AG04449 (cell line): ENCODE data around the gene ILRUN.
"Not testable (repeated sequence)": the region's sequence is repeated elsewhere in the genome, so short reads cannot be mapped to it uniquely, and the experiment has no call there.

Source experiments
- CTCF ChIA-PET: fragments of 350-600 bp; formaldehyde crosslinking; extraction: SDS; loops from one replicate; lab custom pipeline; 2021; ENCODE audit warnings: antibody characterized with exemption; lab: Yijun Ruan, JAX
- POLR2A ChIA-PET: fragments of 400-600, 350-600 bp; formaldehyde crosslinking; extraction: SDS; loops from one replicate; lab custom pipeline; 2020; ENCODE audit warnings: antibody characterized with exemption, inconsistent platforms; lab: Yijun Ruan, JAX
- DNase-seq: peaks from one replicate; pipeline ENCODE4 v3.0.0-alpha.2; 2010; ENCODE audit warnings: low read depth, low spot score
- H3K4me3 ChIP-seq: 2 replicates; pipeline ENCODE4 v1.5.1; 2011; ENCODE audit warnings: low read depth, mild to moderate bottlenecking, control low read depth, low read length
- TF ChIP-seq, protein P1 (sequence below): IDR thresholded peaks from one replicate; pipeline ENCODE4 v1.5.1; 2011; ENCODE audit warnings: mild to moderate bottlenecking, moderate library complexity, low read length, control low read depth, inconsistent platforms; ENCODE audit not compliant: insufficient read depth; ENCODE audit errors: missing control alignments

ILRUN gene

DNA sequence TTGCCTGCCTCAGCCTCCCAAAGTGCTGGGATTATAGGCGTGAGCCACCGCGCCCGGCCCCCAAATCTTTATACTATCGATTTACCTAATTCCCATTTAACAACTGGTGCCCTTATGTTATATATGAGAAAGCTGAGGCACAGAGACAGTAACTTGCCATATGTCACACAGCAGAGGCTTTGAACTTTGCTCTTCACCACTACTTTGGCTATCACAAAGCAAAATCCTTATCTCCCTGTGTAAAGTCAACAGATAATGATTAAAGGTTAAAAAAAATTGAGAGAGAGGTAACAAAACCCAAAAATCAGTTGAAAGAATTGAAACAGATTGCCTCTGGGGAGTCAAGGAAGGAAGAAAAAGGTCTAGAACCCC, 22.3 kb downstream of the ILRUN start:
- no peak for DNase-seq
- TF ChIP-seq, protein P1, sequence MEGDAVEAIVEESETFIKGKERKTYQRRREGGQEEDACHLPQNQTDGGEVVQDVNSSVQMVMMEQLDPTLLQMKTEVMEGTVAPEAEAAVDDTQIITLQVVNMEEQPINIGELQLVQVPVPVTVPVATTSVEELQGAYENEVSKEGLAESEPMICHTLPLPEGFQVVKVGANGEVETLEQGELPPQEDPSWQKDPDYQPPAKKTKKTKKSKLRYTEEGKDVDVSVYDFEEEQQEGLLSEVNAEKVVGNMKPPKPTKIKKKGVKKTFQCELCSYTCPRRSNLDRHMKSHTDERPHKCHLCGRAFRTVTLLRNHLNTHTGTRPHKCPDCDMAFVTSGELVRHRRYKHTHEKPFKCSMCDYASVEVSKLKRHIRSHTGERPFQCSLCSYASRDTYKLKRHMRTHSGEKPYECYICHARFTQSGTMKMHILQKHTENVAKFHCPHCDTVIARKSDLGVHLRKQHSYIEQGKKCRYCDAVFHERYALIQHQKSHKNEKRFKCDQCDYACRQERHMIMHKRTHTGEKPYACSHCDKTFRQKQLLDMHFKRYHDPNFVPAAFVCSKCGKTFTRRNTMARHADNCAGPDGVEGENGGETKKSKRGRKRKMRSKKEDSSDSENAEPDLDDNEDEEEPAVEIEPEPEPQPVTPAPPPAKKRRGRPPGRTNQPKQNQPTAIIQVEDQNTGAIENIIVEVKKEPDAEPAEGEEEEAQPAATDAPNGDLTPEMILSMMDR: no peak
- ChIA-PET POLR2A (no interaction called here), CTCF (no interaction called here)
- no peak overlapping the region for H3K4me3 ChIP-seq

DNA sequence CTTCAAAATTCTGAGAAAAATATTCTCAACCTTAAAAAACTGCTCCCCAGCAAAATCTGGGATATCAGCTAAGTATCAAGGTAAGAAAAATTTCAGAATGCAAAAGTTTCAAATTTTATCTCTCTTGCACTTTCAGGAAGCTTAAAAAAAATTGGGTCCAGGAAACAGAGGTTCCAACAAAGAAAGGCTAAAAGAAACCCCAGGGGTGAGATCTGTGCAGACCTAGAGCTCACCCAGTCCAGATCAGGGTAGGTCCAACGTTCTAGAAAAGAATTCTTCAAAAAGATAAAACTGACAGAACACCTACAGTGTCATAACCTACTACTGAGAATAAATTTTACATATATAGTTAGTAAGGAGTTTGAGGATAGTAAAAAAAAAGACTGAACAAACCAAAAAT, 23.5 kb downstream of the ILRUN start:
- no peak for DNase-seq
- CTCF ChIA-PET: interaction anchor here (0.9 to 1.2 kb wide), 2 partner anchors 20 to 510 kb away, joined by 3 read pairs; no protein-coding TSS in a partner anchor
- TF ChIP-seq, protein P1: no peak
- H3K4me3 ChIP-seq: no peak overlapping the region
- POLR2A ChIA-PET: interaction anchor here (1.1 kb wide), 1 partner anchor 20 kb away, joined by 3 read pairs; no protein-coding TSS in a partner anchor

DNA sequence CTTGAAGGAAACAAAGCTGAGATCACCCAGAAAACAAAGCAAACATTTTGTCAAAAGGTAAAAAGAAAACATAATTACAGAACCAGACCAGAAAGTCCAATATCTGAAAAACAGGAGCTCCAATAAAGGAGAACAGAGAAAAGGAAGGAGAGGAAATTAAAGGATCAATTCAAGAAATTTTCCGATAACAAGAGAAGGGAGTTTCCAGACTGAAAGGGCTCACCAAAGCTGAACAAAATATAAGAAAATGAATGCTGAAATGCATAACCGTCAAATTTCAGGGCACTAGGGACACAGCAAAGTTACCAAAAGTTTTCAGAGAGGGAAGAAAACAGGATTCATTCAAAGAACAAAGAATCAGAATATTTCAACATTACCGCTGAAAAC, 23.9 kb downstream of the ILRUN start:
- TF ChIP-seq, protein P1: no peak
- no peak for DNase-seq
- H3K4me3 ChIP-seq: no peak overlapping the region
- POLR2A ChIA-PET: no interaction called here
- CTCF ChIA-PET: interaction anchor here (0.9 to 1.2 kb wide), 2 partner anchors 21 to 509 kb away, joined by 3 read pairs; no protein-coding TSS in a partner anchor

DNA sequence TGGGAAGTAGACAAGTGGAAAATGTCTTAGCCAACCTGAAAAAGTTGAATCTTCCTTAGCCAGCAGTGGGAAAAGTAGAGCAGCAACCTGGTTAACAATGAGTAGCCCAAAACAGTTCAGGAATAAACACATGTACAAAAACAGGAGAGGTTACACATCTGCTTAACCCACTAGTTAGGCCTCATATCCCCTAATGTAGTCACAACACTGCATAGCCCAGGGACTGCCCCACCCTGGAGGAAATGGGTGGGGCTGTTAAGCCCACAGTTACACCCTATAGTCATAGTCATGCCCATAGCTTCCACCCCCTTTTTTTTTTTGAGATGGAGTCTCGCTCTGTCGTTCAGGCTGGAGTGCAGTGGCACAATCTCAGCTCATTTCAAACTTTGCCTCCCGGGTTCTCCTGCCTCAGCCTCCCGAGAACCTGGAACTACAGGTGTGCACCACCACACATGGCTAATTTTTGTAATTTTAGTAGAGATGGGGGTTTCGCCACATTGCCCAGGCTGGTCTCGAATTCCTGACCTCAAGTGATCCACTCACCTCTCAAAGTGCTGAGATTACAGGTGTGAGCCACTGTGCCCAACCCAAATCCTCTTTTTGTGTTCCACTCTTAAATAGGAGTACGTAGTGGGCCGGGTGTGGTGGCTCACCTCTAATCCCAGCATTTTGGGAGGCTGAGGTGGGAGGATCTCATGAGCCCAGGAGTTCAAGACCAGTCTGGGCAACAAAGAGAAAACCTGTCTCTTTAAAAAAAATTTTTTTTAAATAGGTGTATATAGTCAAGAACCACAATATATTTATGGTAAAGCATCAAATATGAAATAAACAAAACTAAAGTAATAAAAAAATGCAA, 24.5 kb downstream of the ILRUN start:
- ChIA-PET CTCF (interaction anchor here (1.2 kb wide), 1 partner anchor 509 kb away, joined by 3 read pairs; no protein-coding TSS in a partner anchor), POLR2A (no interaction called here)
- DNase-seq: no peak
- TF ChIP-seq, protein P1: no peak
- H3K4me3 ChIP-seq: no peak overlapping the region

DNA sequence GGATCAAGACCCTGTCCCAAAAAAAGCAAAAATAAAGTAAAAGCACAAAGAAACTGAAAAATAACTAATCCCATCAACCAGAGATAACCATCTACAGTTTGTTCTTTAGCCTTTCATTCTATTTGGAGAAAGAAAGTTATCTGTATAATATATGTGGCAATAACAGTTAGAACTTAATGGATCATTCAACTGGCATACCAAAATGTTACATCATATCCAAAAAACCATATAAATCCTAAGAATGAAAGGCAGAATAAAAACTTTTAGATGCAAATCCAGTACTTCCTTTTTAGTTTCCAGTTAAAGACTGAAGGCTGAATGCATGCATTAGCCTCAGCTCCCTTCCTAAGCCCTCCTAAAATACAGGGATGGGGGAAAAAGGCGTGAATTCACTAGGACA, 25.2 kb downstream of the ILRUN start:
- DNase-seq: no peak
- TF ChIP-seq, protein P1: no peak
- POLR2A ChIA-PET: no interaction called here
- no peak overlapping the region for H3K4me3 ChIP-seq
- CTCF ChIA-PET: no interaction called here

DNA sequence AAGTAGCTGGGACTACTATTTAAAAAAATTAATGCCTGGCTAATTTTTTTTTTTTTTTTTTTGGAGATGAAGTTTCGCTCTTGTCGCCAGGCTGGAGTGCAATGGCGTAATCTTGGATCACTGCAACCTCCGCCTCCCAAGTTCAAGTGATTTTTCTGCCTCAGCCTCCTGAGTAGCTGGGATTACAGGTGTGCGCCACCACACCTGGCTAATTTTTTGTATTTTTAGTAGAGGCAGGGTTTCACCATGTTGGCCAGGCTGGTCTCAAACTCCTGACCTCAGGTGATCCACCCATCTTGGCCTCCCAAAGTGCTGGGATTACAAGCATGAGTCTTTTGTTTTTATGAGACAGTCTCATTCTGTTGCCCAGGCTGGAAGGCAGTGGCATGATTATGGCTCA, 27.8 kb downstream of the ILRUN start:
- H3K4me3 ChIP-seq, POLR2A ChIA-PET, CTCF ChIA-PET, DNase-seq: not testable (repeated sequence)
